Common myeloid progenitor, CD34-positive (primary cell): ENCODE measurements around the gene DYRK4.

Experiments
- CTCF ChIA-PET: fragments of 350-600 bp; sonication (Branson Sonifier 250); formaldehyde crosslinking; loops from one replicate; lab custom pipeline; 2021; ENCODE audit warnings: antibody characterized with exemption; lab: Charles Lee
- POLR2A ChIA-PET: fragments of 350-600 bp; sonication (Branson Sonifier 250); formaldehyde crosslinking; loops from one replicate; lab custom pipeline; 2021; ENCODE audit warnings: antibody characterized with exemption; lab: Charles Lee
- DNase-seq, 3 donors: peaks; one replicate each; pipeline versions ENCODE4 v3.0.0 to v3.0.0-alpha.2; 2013
- H3K27ac ChIP-seq, 2 experiments: 1 replicate in 1 of 2; 2 replicates in 1 of 2; pipeline ENCODE4 v1.7.0; 2013; ENCODE audit warnings: inconsistent platforms in 2 of 2, low read length in 2 of 2, mild to moderate bottlenecking in 2 of 2, low read depth in 1 of 2, moderate library complexity in 1 of 2; ENCODE audit not compliant: severe bottlenecking in 2 of 2, insufficient read depth in 1 of 2, poor library complexity in 1 of 2
- H3K27me3 ChIP-seq, 5 experiments: replicated peaks in 2 of 5; 1 replicate in 3 of 5; 2 replicates in 2 of 5; pipeline versions ENCODE4 v1.6.1 to v1.7.0; 2013; ENCODE audit warnings: low read length in 4 of 5, mild to moderate bottlenecking in 2 of 5, moderate library complexity in 2 of 5, inconsistent platforms in 1 of 5; ENCODE audit not compliant: insufficient read depth in 5 of 5, control insufficient read depth in 4 of 5
- H3K36me3 ChIP-seq, 4 experiments: 1 replicate in 2 of 4; 2 replicates in 2 of 4; pipeline versions ENCODE4 v1.6.1 to v1.7.0; 2013; ENCODE audit warnings: low read length in 3 of 4, control low read depth in 1 of 4, mild to moderate bottlenecking in 1 of 4; ENCODE audit not compliant: control insufficient read depth in 4 of 4, insufficient read depth in 4 of 4
- H3K4me1 ChIP-seq, 4 experiments: 1 replicate in 3 of 4; 2 replicates in 1 of 4; pipeline versions ENCODE4 v1.6.1 to v1.7.1; 2013; ENCODE audit warnings: low read length in 3 of 4, mild to moderate bottlenecking in 3 of 4, control low read depth in 1 of 4, inconsistent platforms in 1 of 4, moderate library complexity in 1 of 4; ENCODE audit not compliant: control insufficient read depth in 4 of 4, insufficient read depth in 4 of 4; ENCODE audit errors: control extremely low read depth in 1 of 4
- H3K4me3 ChIP-seq, 7 experiments: 1 replicate in 4 of 7; 2 replicates in 3 of 7; pipeline versions ENCODE4 v1.5.1 to v1.7.0; 2013; ENCODE audit warnings: mild to moderate bottlenecking in 7 of 7, low read length in 6 of 7, moderate library complexity in 6 of 7, inconsistent platforms in 2 of 7, low read depth in 2 of 7, control low read depth in 1 of 7; ENCODE audit not compliant: insufficient read depth in 4 of 7, control insufficient read depth in 1 of 7; ENCODE audit errors: extremely low read depth in 1 of 7
- H3K9me3 ChIP-seq, 5 experiments: 1 replicate in 4 of 5; 2 replicates in 1 of 5; pipeline versions ENCODE4 v1.6.1 to v1.7.1; 2013; ENCODE audit warnings: low read length in 4 of 5, mild to moderate bottlenecking in 2 of 5, inconsistent platforms in 1 of 5, low read depth in 1 of 5, moderate library complexity in 1 of 5; ENCODE audit not compliant: control insufficient read depth in 4 of 5, insufficient read depth in 2 of 5; ENCODE audit errors: control extremely low read depth in 1 of 5
- WGBS: methylation state at CpG from one replicate; pipeline ENCODE4 v1.1.5; 2013; ENCODE audit not compliant: insufficient coverage; 5-methylcytosine and 5-hydroxymethylcytosine counted together

DYRK4 gene

GRCh38 chr12:4545195-4545594 lies 16.8 kb upstream of the DYRK4 start:
- Histone ChIP-seq H3K27ac (no peak overlapping the region), H3K27me3 (no peaks in the 10 kb centered on the region), H3K36me3 (peaks cover 13 to 66% (median 23%) of the 10 kb centered on the region in 4 experiments), H3K9me3 (no peaks in the 10 kb centered on the region), H3K4me3 (no peak overlapping the region), H3K4me1 (peaks cover 2 to 11% (median 7%) of the 10 kb centered on the region in 4 experiments)
- 100% methylated on average over 1 of the region's 1 CpG for WGBS
- ChIA-PET POLR2A (no interaction called here), CTCF (interaction anchor here (0.7 to 0.8 kb wide), 2 partner anchors 11 to 20 kb away, joined by 3 read pairs; no protein-coding TSS in a partner anchor)
- no peak for DNase-seq

DNA sequence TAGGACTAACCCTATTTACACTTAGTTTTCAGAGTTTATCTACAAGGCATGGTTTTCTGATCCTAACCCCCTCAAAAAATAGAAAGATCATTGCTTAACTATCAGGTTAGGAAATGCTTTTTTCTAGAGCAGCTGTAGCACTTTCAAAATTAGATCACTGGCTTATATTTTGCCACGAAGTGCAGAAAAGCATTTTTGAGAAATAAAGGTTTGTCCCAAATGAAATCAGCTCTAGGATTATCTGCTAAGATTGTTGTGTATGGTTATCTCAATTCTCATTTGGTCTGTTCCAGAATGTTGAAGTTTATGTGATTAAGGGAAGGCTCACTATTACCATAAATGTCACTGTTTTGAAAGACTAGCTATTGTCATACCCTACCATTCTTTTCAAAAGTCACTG lies 9.8 kb upstream of the DYRK4 start:
- Histone ChIP-seq H3K4me1 (no peaks in the 10 kb centered on the region), H3K4me3 (no peak overlapping the region), H3K36me3 (peaks cover 11 to 64% (median 31%) of the 10 kb centered on the region in 4 experiments), H3K9me3 (no peaks in the 10 kb centered on the region), H3K27ac (no peak overlapping the region), H3K27me3 (no peaks in the 10 kb centered on the region)
- 86% methylated on average over 1 of the region's 1 CpG for WGBS
- POLR2A ChIA-PET, result no interaction called here
- CTCF ChIA-PET, result no interaction called here
- DNase-seq, result no peak

DNA sequence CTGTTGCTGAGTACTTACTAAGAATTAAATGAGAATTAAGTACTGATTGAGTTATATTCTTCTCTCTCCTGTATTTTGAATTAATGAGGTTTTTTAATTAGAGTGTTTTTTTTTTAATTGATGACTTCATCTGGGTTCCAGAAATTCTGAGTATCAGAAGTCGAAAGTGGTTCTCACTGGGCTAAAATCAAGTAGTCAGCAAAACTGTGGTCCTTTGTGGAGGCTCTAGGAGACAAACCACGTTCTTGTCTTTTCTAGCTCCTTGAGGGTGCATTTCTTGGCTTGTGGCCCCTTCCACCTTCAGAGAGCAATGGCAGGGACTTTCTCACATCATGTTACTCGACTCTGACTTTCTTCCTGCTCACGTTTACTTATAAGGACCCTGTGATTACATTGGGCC lies 8.1 kb upstream of the DYRK4 start:
- Histone ChIP-seq H3K27me3 (no peaks in the 10 kb centered on the region), H3K4me3 (no peak overlapping the region), H3K4me1 (no peaks in the 10 kb centered on the region), H3K27ac (no peak overlapping the region), H3K9me3 (no peaks in the 10 kb centered on the region), H3K36me3 (peaks cover 11 to 56% (median 23%) of the 10 kb centered on the region in 4 experiments)
- DNase-seq, result no peak
- ChIA-PET POLR2A (no interaction called here), CTCF (interaction anchor here (1.1 kb wide), 1 partner anchor 9 kb away, joined by 3 read pairs; no protein-coding TSS in a partner anchor)
- WGBS, result 98% methylated on average over 4 of the region's 4 CpGs

DNA sequence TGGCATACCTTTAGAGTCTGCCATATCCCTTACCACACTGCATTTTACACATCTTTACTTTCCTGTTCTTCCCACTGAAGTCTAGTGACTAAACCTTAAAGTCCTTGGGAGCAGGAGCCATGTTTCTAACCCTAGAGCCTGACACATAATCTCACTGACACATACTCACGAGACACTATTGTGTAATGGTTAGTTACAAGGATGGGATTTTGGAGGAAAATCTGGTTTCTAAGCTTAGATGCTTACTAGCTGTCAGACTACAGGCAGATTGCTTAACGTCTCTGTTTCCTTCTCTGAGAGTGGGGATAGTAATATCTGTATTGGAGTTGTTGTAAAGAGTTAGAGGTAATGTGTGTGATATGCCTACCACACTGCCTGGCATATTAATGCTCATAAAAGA lies 6.2 kb upstream of the DYRK4 start:
- Histone ChIP-seq H3K36me3 (peaks cover 6 to 51% (median 13%) of the 10 kb centered on the region in 4 experiments), H3K27me3 (no peaks in the 10 kb centered on the region), H3K4me1 (no peaks in the 10 kb centered on the region), H3K9me3 (no peaks in the 10 kb centered on the region), H3K27ac (no peak overlapping the region), H3K4me3 (no peak overlapping the region)
- ChIA-PET CTCF (interaction anchor here (1.1 kb wide), 1 partner anchor 15 kb away, joined by 3 read pairs; no protein-coding TSS in a partner anchor), POLR2A (no interaction called here)
- 100% methylated on average over 1 of the region's 2 CpGs for WGBS
- DNase-seq, result no peak

DNA sequence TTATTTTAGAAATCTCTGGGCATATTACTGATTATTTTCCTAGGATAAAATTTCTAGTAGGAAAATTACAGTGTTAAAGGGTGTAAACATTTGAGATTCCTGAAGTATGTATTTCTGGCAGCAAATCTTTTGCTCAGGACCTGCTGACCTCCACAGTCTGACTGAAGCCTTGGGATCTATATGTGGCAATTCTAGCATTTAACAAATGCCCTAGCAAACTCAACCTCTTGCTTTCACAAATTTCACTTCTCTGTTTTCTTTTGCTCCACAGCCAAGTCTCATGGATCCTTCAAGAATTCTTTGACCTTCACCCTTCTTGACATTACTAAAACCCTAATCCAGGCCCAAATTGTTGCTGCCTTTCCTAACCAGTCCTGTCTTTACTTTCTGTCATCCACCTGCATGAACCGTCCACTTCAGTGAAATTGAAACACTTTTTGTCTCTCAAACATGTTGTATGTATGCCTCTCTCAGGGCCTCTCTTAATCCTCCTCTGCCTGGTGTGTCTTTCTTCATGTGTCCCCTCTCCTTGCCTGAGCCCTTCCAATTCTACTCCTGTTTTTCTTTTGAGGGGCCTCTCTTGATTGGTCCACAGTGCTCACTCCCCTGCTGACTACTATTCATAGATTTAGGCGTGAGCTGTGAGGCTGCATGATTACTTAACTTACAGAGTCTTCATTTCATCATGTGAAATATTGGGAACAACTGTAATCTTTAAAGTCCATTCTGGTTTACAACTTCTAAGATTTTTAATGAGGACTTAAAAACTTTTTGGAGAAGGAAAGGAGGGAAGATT lies 5.1 kb upstream of the DYRK4 start:
- Histone ChIP-seq H3K9me3 (no peaks in the 10 kb centered on the region), H3K27me3 (no peaks in the 10 kb centered on the region), H3K27ac (no peak overlapping the region), H3K4me3 (no peak overlapping the region), H3K4me1 (peaks cover 0 to 4% (median 1%) of the 10 kb centered on the region in 4 experiments), H3K36me3 (peaks cover 3 to 54% (median 11%) of the 10 kb centered on the region in 4 experiments)
- ChIA-PET POLR2A (no interaction called here), CTCF (interaction anchor here (1.1 kb wide), 1 partner anchor 14 kb away, joined by 3 read pairs; no protein-coding TSS in a partner anchor)
- WGBS, result 90% methylated on average over 1 of the region's 2 CpGs
- no peak for DNase-seq

DNA sequence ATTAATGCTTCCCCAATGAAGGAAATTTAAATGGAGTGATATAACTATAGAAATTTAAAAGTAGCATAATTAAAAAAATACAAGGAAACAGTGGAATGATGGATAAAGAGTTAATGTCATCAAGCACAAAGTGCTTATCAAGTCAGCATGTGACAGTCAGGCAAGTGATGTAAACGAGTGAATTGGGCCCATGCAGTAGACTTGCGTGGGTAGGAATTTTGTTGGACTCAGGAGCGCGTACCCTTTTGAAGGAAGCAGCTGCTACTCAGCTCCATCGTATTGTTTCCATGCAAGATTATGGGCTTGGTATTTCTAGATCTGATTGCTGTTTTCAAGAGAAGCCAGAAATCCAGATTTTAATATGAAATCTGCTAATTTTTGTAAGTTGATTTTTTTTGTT lies 4.4 kb upstream of the DYRK4 start:
- no peak overlapping the region for H3K27ac ChIP-seq
- peaks cover 0 to 3% (median 0%) of the 10 kb centered on the region in 5 experiments for H3K27me3 ChIP-seq
- peaks cover 0 to 10% (median 5%) of the 10 kb centered on the region in 4 experiments for H3K4me1 ChIP-seq
- no peak overlapping the region for H3K4me3 ChIP-seq
- POLR2A ChIA-PET, result no interaction called here
- H3K9me3 ChIP-seq, result no peaks in the 10 kb centered on the region
- no peak for DNase-seq
- peaks cover 2 to 48% (median 10%) of the 10 kb centered on the region in 4 experiments for H3K36me3 ChIP-seq
- CTCF ChIA-PET, result no interaction called here
- 100% methylated on average over 4 of the region's 5 CpGs for WGBS

DNA sequence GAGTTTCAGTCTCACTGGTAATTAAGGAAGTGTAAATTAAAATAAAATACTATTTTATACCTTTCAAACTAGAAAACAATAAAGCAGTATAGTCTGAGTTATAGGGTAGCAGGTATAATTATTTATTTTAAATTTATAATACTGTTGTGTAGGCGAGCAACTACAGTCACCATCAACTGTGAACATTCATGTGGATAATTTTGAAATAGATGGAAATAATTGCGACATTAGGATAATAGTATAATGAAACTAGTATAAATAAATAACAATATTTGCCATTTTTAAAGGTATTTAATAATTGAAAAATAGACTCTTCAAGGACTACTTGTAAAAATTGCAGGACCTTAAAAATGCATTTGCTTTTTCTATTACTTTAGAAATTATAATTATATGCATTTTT lies 3.8 kb upstream of the DYRK4 start:
- Histone ChIP-seq H3K36me3 (peaks cover 2 to 45% (median 8%) of the 10 kb centered on the region in 4 experiments), H3K4me3 (no peak overlapping the region), H3K27ac (no peak overlapping the region), H3K27me3 (peaks cover 0 to 8% (median 0%) of the 10 kb centered on the region in 5 experiments), H3K4me1 (peaks cover 0 to 11% (median 5%) of the 10 kb centered on the region in 4 experiments), H3K9me3 (no peaks in the 10 kb centered on the region)
- no CpG with 5 or more reads among the region's 2 CpGs for WGBS
- ChIA-PET CTCF (no interaction called here), POLR2A (no interaction called here)
- no peak for DNase-seq
